ENCODE measurements around the gene PRKCE.

- TF ChIP-seq CTCF (IDR thresholded peaks at IDR 0.05) (no peak), POLR2A (IDR thresholded peaks at IDR 0.05) (no peak)
Measured at GRCh38 chr2:45992741-45993475, 341.4 kb downstream of the PRKCE start.
